HAP-1 (cell line): Measurements from ENCODE around the gene AAMP.
A peak's percentile ranks its signal among the peaks of the same experiment; 100 is the strongest.
"Not testable (repeated sequence)": the region's sequence is repeated elsewhere in the genome, so short reads cannot be mapped to it uniquely, and the experiment has no call there.

Source experiments
- DNase-seq, 2 experiments: peaks; one replicate each; pipeline ENCODE4 v3.0.0-alpha.2; 2016 to 2020; ENCODE audit warnings: low spot score in 2 of 2
- H3K27me3 ChIP-seq: fragments of 250-450 bp; sonication (Bioruptor Pico); 2 replicates; pipeline ENCODE4 v1.5.1; 2020; ENCODE audit warnings: low read depth, mild to moderate bottlenecking, moderate library complexity
- H3K36me3 ChIP-seq: fragments of 250-450 bp; sonication (Bioruptor Pico); replicated peaks from 2 replicates; pipeline ENCODE4 v1.5.1; 2020; ENCODE audit warnings: mild to moderate bottlenecking
- H3K4me1 ChIP-seq: fragments of 250-450 bp; sonication (Bioruptor Pico); 2 replicates; pipeline ENCODE4 v1.5.1; 2020; ENCODE audit warnings: mild to moderate bottlenecking
- H3K4me3 ChIP-seq: fragments of 250-450 bp; sonication (Bioruptor Pico); 2 replicates; pipeline ENCODE4 v1.5.1; 2020; ENCODE audit warnings: mild to moderate bottlenecking, moderate library complexity
- H3K9me3 ChIP-seq: fragments of 250-450 bp; sonication (Bioruptor Pico); 2 replicates; pipeline ENCODE4 v1.5.1; 2020; ENCODE audit warnings: mild to moderate bottlenecking, moderate library complexity
- in situ Hi-C: fragments of 300-500 bp; cut with MboI; formaldehyde crosslinking; loops from 3 replicates; pipeline ENCODE4 v1.14.3; 2020; ENCODE audit warnings: low sequenced_read_pairs, inconsistent platforms, mixed read lengths

Gene AAMP

GRCh38 chr2:218269900-218270720 lies at the start of gene AAMP, which contains the start of gene PNKD:
AAMP (minus strand) TSS chr2:218270137; CDS start chr2:218270086, 51 bp downstream.
PNKD (plus strand) TSS chr2:218270519; CDS start chr2:218270536, 17 bp downstream.
- peak within 1 kb of the TSS; percentile 89 for H3K4me3 ChIP-seq
- in situ Hi-C loops: no loop called here
- H3K4me1 ChIP-seq: peaks cover 14% of the 10 kb centered on the region
- peak; percentile 98 to 100 for DNase-seq
- no peaks in the 10 kb centered on the region for H3K9me3 ChIP-seq
- H3K36me3 ChIP-seq: peaks cover 52% of the 10 kb centered on the region
- H3K27me3 ChIP-seq: no peaks in the 10 kb centered on the region

- H3K9me3 ChIP-seq: no peaks in the 10 kb centered on the region
Measured at GRCh38 chr2:218318241-218318640, 48.3 kb upstream of the AAMP start.

GRCh38 chr2:218317835-218318234 lies 47.9 kb upstream of the AAMP start:
- Histone ChIP-seq H3K36me3 (no peaks in the 10 kb centered on the region), H3K4me3 (no peak overlapping the region), H3K27me3 (no peaks in the 10 kb centered on the region), H3K9me3 (no peaks in the 10 kb centered on the region), H3K4me1 (peaks cover 6% of the 10 kb centered on the region)
- in situ Hi-C loops: no loop called here
- no peak for DNase-seq

More at GRCh38 chr2:218318241-218318640, 48.3 kb upstream of the AAMP start:
- in situ Hi-C loops: no loop called here
- peaks cover 6% of the 10 kb centered on the region for H3K4me1 ChIP-seq
- no peak for DNase-seq
- H3K36me3 ChIP-seq: no peaks in the 10 kb centered on the region
- H3K27me3 ChIP-seq: no peaks in the 10 kb centered on the region
- no peak overlapping the region for H3K4me3 ChIP-seq

- Histone ChIP-seq H3K36me3 (no peaks in the 10 kb centered on the region), H3K9me3 (no peaks in the 10 kb centered on the region), H3K27me3 (no peaks in the 10 kb centered on the region), H3K4me3 (no peak overlapping the region), H3K4me1 (peaks cover under 1% of the 10 kb centered on the region; the same call in 1 of the 2 replicates)
- in situ Hi-C loops: no loop called here
- DNase-seq: no peak
Measured at GRCh38 chr2:218317303-218317630, 47.3 kb upstream of the AAMP start.

GRCh38 chr2:218315397-218315796 lies 45.5 kb upstream of the AAMP start:
- Histone ChIP-seq H3K9me3 (no peaks in the 10 kb centered on the region), H3K4me3 (no peak overlapping the region), H3K36me3 (no peaks in the 10 kb centered on the region), H3K27me3 (no peaks in the 10 kb centered on the region), H3K4me1 (no peaks in the 10 kb centered on the region)
- no peak for DNase-seq
- in situ Hi-C loops: no loop called here

GRCh38 chr2:218314764-218315163 lies 44.8 kb upstream of the AAMP start:
- in situ Hi-C loops, H3K4me3 ChIP-seq, H3K27me3 ChIP-seq, H3K9me3 ChIP-seq, H3K4me1 ChIP-seq, DNase-seq, H3K36me3 ChIP-seq: not testable (repeated sequence)

GRCh38 chr2:218313356-218313755 lies 43.4 kb upstream of the AAMP start:
- H3K27me3 ChIP-seq: no peaks in the 10 kb centered on the region

GRCh38 chr2:218312267-218312756 lies 42.4 kb upstream of the AAMP start:
- no peaks in the 10 kb centered on the region for H3K36me3 ChIP-seq
- no peaks in the 10 kb centered on the region for H3K27me3 ChIP-seq
- no peaks in the 10 kb centered on the region for H3K9me3 ChIP-seq
- H3K4me1 ChIP-seq: no peaks in the 10 kb centered on the region
- in situ Hi-C loops: no loop called here
- DNase-seq: no peak
- H3K4me3 ChIP-seq: no peak overlapping the region

More at GRCh38 chr2:218313356-218313755, 43.4 kb upstream of the AAMP start:
- in situ Hi-C loops: no loop called here
- H3K36me3 ChIP-seq: no peaks in the 10 kb centered on the region
- DNase-seq: no peak
- H3K9me3 ChIP-seq: no peaks in the 10 kb centered on the region
- no peak overlapping the region for H3K4me3 ChIP-seq
- H3K4me1 ChIP-seq: no peaks in the 10 kb centered on the region

GRCh38 chr2:218311541-218312266 lies 41.8 kb upstream of the AAMP start:
- H3K4me3 ChIP-seq, H3K27me3 ChIP-seq, in situ Hi-C loops, H3K4me1 ChIP-seq, H3K36me3 ChIP-seq, H3K9me3 ChIP-seq, DNase-seq: not testable (repeated sequence)

- no peak for DNase-seq
- Histone ChIP-seq H3K36me3 (no peaks in the 10 kb centered on the region), H3K4me1 (no peaks in the 10 kb centered on the region), H3K4me3 (no peak overlapping the region), H3K27me3 (no peaks in the 10 kb centered on the region), H3K9me3 (no peaks in the 10 kb centered on the region)
- in situ Hi-C loops: no loop called here
Measured at GRCh38 chr2:218310853-218311540, 41.1 kb upstream of the AAMP start.

- H3K36me3 ChIP-seq: no peaks in the 10 kb centered on the region
- no peaks in the 10 kb centered on the region for H3K27me3 ChIP-seq
- no peak for DNase-seq
- no peaks in the 10 kb centered on the region for H3K4me1 ChIP-seq
- in situ Hi-C loops: no loop called here
- H3K9me3 ChIP-seq: no peaks in the 10 kb centered on the region
- H3K4me3 ChIP-seq: no peak overlapping the region
Measured at GRCh38 chr2:218307415-218308090, 37.6 kb upstream of the AAMP start.

- Histone ChIP-seq H3K36me3 (no peaks in the 10 kb centered on the region), H3K4me3 (no peak overlapping the region), H3K9me3 (no peaks in the 10 kb centered on the region), H3K27me3 (no peaks in the 10 kb centered on the region), H3K4me1 (no peaks in the 10 kb centered on the region)
- in situ Hi-C loops: no loop called here
- DNase-seq: no peak
Measured at GRCh38 chr2:218306184-218306920, 36.4 kb upstream of the AAMP start.

- in situ Hi-C loops: no loop called here
- H3K36me3 ChIP-seq: no peaks in the 10 kb centered on the region
- no peak overlapping the region for H3K4me3 ChIP-seq
- H3K4me1 ChIP-seq: no peaks in the 10 kb centered on the region
- H3K27me3 ChIP-seq: no peaks in the 10 kb centered on the region
- DNase-seq: no peak
- H3K9me3 ChIP-seq: no peaks in the 10 kb centered on the region
Measured at GRCh38 chr2:218305383-218305782, 35.4 kb upstream of the AAMP start.
